A673 (cell line): ENCODE measurements around the gene IL1RAPL1. TPM values are rescaled to one million over a fixed set of nuclear protein-coding genes. Genes with fewer than 3 reads are reported as not detected.

Experiments used
- BruUV-seq: library from RNA; stranded (reverse); fragments of 400-500 nt; replicated peaks from 2 replicates; lab custom pipeline; 2021; lab: Mats Ljungman, UMichigan
- CTCF ChIA-PET: fragments of 300-600 bp; sonication (Branson Sonifier 250); formaldehyde crosslinking; loops from one replicate; lab custom pipeline; 2022; ENCODE audit warnings: antibody characterized with exemption; lab: Charles Lee
- POLR2A ChIA-PET: fragments of 300-600 bp; sonication (Branson Sonifier 250); formaldehyde crosslinking; loops from one replicate; lab custom pipeline; 2022; ENCODE audit warnings: antibody characterized with exemption; ENCODE audit not compliant: low non-redundant PET; lab: Charles Lee
- DNase-seq: peaks from one replicate; pipeline ENCODE4 v3.0.0-alpha.2; 2015; ENCODE audit warnings: low spot score
- H3K27ac ChIP-seq: fragments of 200-600 bp; sonication (generic); 2 replicates; pipeline ENCODE4 v1.5.1; 2016; ENCODE audit warnings: mixed run types, low read depth, mild to moderate bottlenecking, mixed read lengths, antibody characterized with exemption, low read length; ENCODE audit not compliant: poor library complexity, severe bottlenecking
- H3K27me3 ChIP-seq: fragments of 200-600 bp; sonication (generic); replicated peaks from 2 replicates; pipeline ENCODE4 v1.6.1; 2017; ENCODE audit warnings: mixed run types, low read depth, mild to moderate bottlenecking, mixed read lengths, antibody characterized with exemption, low read length; ENCODE audit not compliant: insufficient read depth, poor library complexity
- H3K36me3 ChIP-seq: fragments of 200-600 bp; sonication (generic); 2 replicates; pipeline ENCODE4 v1.6.1; 2016; ENCODE audit warnings: mixed run types, mild to moderate bottlenecking, mixed read lengths, antibody characterized with exemption, low read length; ENCODE audit not compliant: insufficient read depth, poor library complexity, severe bottlenecking
- H3K4me1 ChIP-seq: fragments of 200-600 bp; sonication (generic); 2 replicates; pipeline ENCODE4 v1.6.1; 2017; ENCODE audit warnings: mixed run types, mild to moderate bottlenecking, mixed read lengths, antibody characterized with exemption, low read length; ENCODE audit not compliant: insufficient read depth, poor library complexity, severe bottlenecking
- H3K4me3 ChIP-seq: fragments of 200-600 bp; sonication (generic); 2 replicates; pipeline ENCODE4 v1.5.1; 2016; ENCODE audit warnings: low read depth, mixed run types, mild to moderate bottlenecking, mixed read lengths, low read length; ENCODE audit not compliant: poor library complexity, severe bottlenecking
- H3K9me3 ChIP-seq: fragments of 200-600 bp; sonication (generic); 2 replicates; pipeline ENCODE4 v1.6.1; 2016; ENCODE audit warnings: mixed run types, low read depth, mild to moderate bottlenecking, mixed read lengths, antibody characterized with exemption, low read length; ENCODE audit not compliant: poor library complexity, severe bottlenecking
- CTCF ChIP-seq: fragments of 300-800, 200-600 bp; sonication (generic); conservative IDR thresholded peaks from 2 replicates; pipeline ENCODE4 v1.5.1; 2017; ENCODE audit warnings: low read depth, mild to moderate bottlenecking, antibody characterized with exemption, low read length, moderate library complexity, mixed read lengths
- EZH2 ChIP-seq: fragments of 200-600 bp; sonication (generic); IDR thresholded peaks from 2 replicates; pipeline ENCODE4 v1.6.1; 2017; ENCODE audit warnings: borderline replicate concordance, low read depth, mild to moderate bottlenecking, mixed read lengths, antibody characterized with exemption, low read length; ENCODE audit not compliant: poor library complexity, severe bottlenecking
- intact Hi-C: fragments of 100-400 bp; cut with micrococcal nuclease; formaldehyde crosslinking; loops from one replicate; pipeline ENCODE4 v1.10.0; 2022; ENCODE audit not compliant: unreplicated experiment
- total RNA-seq: library from RNA; stranded (reverse); gene quantifications from 2 replicates; pipeline ENCODE4 v1.2.3, GENCODE V29; 2021

The IL1RAPL1 gene
- total RNA-seq, 1 experiment from 2014 or later: 0.21 TPM

GRCh38 chrX:29726811-29727210, 1139.6 kb downstream of the IL1RAPL1 start:
- BruUV-seq: no TSS peak
- H3K9me3 ChIP-seq: no peaks in the 10 kb centered on the region
- H3K27me3 ChIP-seq: no peaks in the 10 kb centered on the region
- no peaks in the 10 kb centered on the region for H3K4me1 ChIP-seq
- H3K36me3 ChIP-seq: no peaks in the 10 kb centered on the region
- ChIA-PET POLR2A (no interaction called here), CTCF (no interaction called here)
- H3K4me3 ChIP-seq: no peak overlapping the region
- DNase-seq: no peak
- intact Hi-C loops: no loop called here
- TF ChIP-seq CTCF: no peak
- no peak for TF ChIP-seq EZH2
- H3K27ac ChIP-seq: no peak overlapping the region

- H3K27me3 ChIP-seq: no peaks in the 10 kb centered on the region
- intact Hi-C loops: no loop called here
- no peak for TF ChIP-seq CTCF
- no peak for TF ChIP-seq EZH2
- H3K36me3 ChIP-seq: no peaks in the 10 kb centered on the region
- no peak overlapping the region for H3K27ac ChIP-seq
- BruUV-seq: no TSS peak
- no peak overlapping the region for H3K4me3 ChIP-seq
- H3K9me3 ChIP-seq: no peaks in the 10 kb centered on the region
- CTCF ChIA-PET: no interaction called here
- no peaks in the 10 kb centered on the region for H3K4me1 ChIP-seq
- POLR2A ChIA-PET: no interaction called here
- DNase-seq: no peak
Observed at GRCh38 chrX:29728639-29729038, 1141.4 kb downstream of the IL1RAPL1 start.

GRCh38 chrX:29744966-29745365, 1157.7 kb downstream of the IL1RAPL1 start:
- Histone ChIP-seq H3K27ac (no peak overlapping the region), H3K4me1 (no peaks in the 10 kb centered on the region), H3K4me3 (no peak overlapping the region), H3K9me3 (no peaks in the 10 kb centered on the region), H3K27me3 (no peaks in the 10 kb centered on the region), H3K36me3 (no peaks in the 10 kb centered on the region)
- no peak for DNase-seq
- intact Hi-C loops: no loop called here
- ChIA-PET CTCF (no interaction called here), POLR2A (no interaction called here)
- no TSS peak for BruUV-seq
- no peak for TF ChIP-seq CTCF
